GM23248 (cell line): ENCODE data around the gene EID2. TPM values are rescaled to one million over a fixed set of nuclear protein-coding genes. Genes with fewer than 3 reads are reported as not detected.

Experiments used
- DNase-seq: peaks from one replicate; pipeline ENCODE4 v3.0.0-alpha.2; 2015
- H2AFZ ChIP-seq: fragments of 200-600 bp; sonication (generic); 2 replicates; pipeline ENCODE4 v1.6.1; 2016; ENCODE audit warnings: antibody characterized with exemption
- H3F3A ChIP-seq: fragments of 200-600 bp; sonication (generic); 2 replicates; pipeline ENCODE4 v1.6.1; 2016; ENCODE audit warnings: mild to moderate bottlenecking, antibody characterized with exemption, mixed run types; ENCODE audit not compliant: insufficient read depth
- H3K27ac ChIP-seq: fragments of 200-600 bp; sonication (generic); 2 replicates; pipeline ENCODE4 v1.5.1; 2016; ENCODE audit warnings: mild to moderate bottlenecking
- H3K27me3 ChIP-seq: fragments of 200-600 bp; sonication (generic); replicated peaks from 2 replicates; pipeline ENCODE4 v1.6.1; 2016; ENCODE audit warnings: mild to moderate bottlenecking; ENCODE audit not compliant: insufficient read depth
- H3K36me3 ChIP-seq: fragments of 200-600 bp; sonication (generic); 2 replicates; pipeline ENCODE4 v1.6.1; 2016; ENCODE audit warnings: low read depth, mild to moderate bottlenecking
- H3K4me1 ChIP-seq: fragments of 200-600 bp; sonication (generic); 2 replicates; pipeline ENCODE4 v1.6.1; 2016; ENCODE audit warnings: mild to moderate bottlenecking; ENCODE audit not compliant: insufficient read depth
- H3K4me2 ChIP-seq: fragments of 200-600 bp; sonication (generic); one replicate; pipeline ENCODE4 v1.6.1; 2016; ENCODE audit warnings: mild to moderate bottlenecking; ENCODE audit not compliant: unreplicated experiment
- H3K4me3 ChIP-seq: fragments of 200-600 bp; sonication (generic); 2 replicates; pipeline ENCODE4 v1.5.1; 2016; ENCODE audit warnings: mild to moderate bottlenecking
- H3K79me2 ChIP-seq: fragments of 200-600 bp; sonication (generic); 2 replicates; pipeline ENCODE4 v1.6.1; 2016; ENCODE audit warnings: mild to moderate bottlenecking; ENCODE audit not compliant: insufficient read depth
- H3K9ac ChIP-seq: fragments of 200-600 bp; sonication (generic); 2 replicates; pipeline ENCODE4 v1.6.1; 2016; ENCODE audit warnings: mild to moderate bottlenecking
- H3K9me2 ChIP-seq: fragments of 200-600 bp; sonication (generic); 2 replicates; pipeline ENCODE4 v1.6.1; 2016; ENCODE audit warnings: mixed run types, mild to moderate bottlenecking, moderate library complexity; ENCODE audit not compliant: insufficient read depth
- H3K9me3 ChIP-seq: fragments of 200-600 bp; sonication (generic); one replicate; pipeline ENCODE4 v1.6.1; 2017; ENCODE audit warnings: low read depth
- H4K20me1 ChIP-seq: fragments of 200-600 bp; sonication (generic); 2 replicates; pipeline ENCODE4 v1.6.0; 2016; ENCODE audit not compliant: insufficient read depth
- EZH2 ChIP-seq: fragments of 200-600 bp; sonication (generic); IDR thresholded peaks from 2 replicates; pipeline ENCODE4 v1.6.1; 2018; ENCODE audit warnings: antibody characterized with exemption, mild to moderate bottlenecking; ENCODE audit not compliant: insufficient read depth, poor library complexity, severe bottlenecking
- EZH2phosphoT487 ChIP-seq: fragments of 200-600 bp; sonication (generic); IDR thresholded peaks from 2 replicates; pipeline ENCODE4 v1.6.1; 2018; ENCODE audit warnings: antibody characterized with exemption, moderate library complexity, mild to moderate bottlenecking, low read depth; ENCODE audit not compliant: insufficient read depth
- WGBS, 2 experiments: methylation state at CpG; one replicate each; pipeline ENCODE4 v1.1.6; 2015 to 2017; ENCODE audit warnings: low lambda C conversion rate in 2 of 2, low coverage in 1 of 2; ENCODE audit errors: missing lambda C conversion rate in 2 of 2; 5-methylcytosine and 5-hydroxymethylcytosine counted together
- in situ Hi-C: fragments of 300-500 bp; cut with MboI; formaldehyde crosslinking; loops from 2 replicates; pipeline ENCODE4 v1.15.0; 2020
- polyA plus RNA-seq: library from polyadenylated mRNA; unstranded; fragments of >200 nt; fragmentation: Nextera tagmentation; extraction: Ambion mirVana; gene quantifications from 2 replicates; pipeline ENCODE4 v1.2.1, GENCODE V29; 2016
- total RNA-seq: library from RNA; depleted of rRNA; stranded (reverse); fragments of >200 nt; shearing (Covaris generic); gene quantifications from 2 replicates; pipeline ENCODE4 v1.2.3, GENCODE V29; 2014

The EID2 gene
- total and polyA plus RNA-seq, 2 experiments from 2014 or later, result 14.3 to 14.9 TPM

DNA sequence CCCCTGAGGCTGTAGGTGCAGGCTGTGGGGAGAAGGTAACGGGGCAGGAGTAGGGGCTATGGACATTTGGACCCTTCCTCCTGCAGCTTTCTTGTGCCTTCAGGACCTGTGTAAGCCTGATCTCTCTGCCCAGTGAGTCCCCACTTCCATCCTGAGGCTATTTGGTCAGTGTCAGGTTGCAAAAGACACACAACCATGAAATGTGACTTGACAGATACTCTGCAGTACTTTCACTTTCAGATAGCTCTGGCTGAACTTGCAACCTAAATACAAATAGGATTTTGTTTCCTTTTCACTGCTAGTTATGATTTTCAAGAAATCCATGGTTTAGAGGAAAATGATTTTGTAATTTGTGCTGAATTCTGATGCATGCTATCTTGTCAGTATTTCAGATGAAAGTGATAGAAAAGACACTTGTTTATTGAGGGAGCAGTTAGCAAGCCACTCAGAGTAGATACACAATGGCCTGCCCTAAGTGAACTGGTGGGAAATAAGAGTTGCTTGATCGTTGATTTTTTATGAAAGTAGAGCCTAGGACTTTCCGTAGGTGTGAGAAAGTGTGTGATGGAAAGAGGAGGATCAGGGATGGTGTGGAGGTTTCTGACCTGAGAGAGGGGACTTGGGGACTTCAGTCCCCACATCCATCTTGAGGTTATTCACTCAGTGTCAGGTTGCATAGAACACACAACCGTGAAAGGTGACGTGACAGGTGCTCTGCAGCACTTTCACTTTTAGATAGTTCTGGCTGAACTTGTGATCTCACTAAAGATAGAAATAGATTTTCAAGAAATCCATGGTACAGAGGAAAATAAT is 18.1 kb upstream of the EID2 start:
- no peaks in the 10 kb centered on the region for H3K36me3 ChIP-seq
- DNase-seq, result no peak
- H4K20me1 ChIP-seq, result no peaks in the 10 kb centered on the region
- no peaks in the 10 kb centered on the region for H3K4me1 ChIP-seq
- TF ChIP-seq EZH2phosphoT487 (no peak), EZH2 (no peak)
- peaks cover 23% of the 10 kb centered on the region for H3K27me3 ChIP-seq
- H3K27ac ChIP-seq, result no peak overlapping the region
- H3K9ac ChIP-seq, result no peak overlapping the region
- no peak overlapping the region for H3K4me3 ChIP-seq
- no peaks in the 10 kb centered on the region for H3F3A ChIP-seq
- H3K79me2 ChIP-seq, result no peaks in the 10 kb centered on the region
- in situ Hi-C loops, result no loop called here
- no peak overlapping the region for H2AFZ ChIP-seq
- WGBS, 2 experiments, result 46 to 47% methylated on average over 5 of the region's 5 CpGs
- no peaks in the 10 kb centered on the region for H3K9me3 ChIP-seq
- H3K9me2 ChIP-seq, result no peaks in the 10 kb centered on the region
- no peak overlapping the region for H3K4me2 ChIP-seq

DNA sequence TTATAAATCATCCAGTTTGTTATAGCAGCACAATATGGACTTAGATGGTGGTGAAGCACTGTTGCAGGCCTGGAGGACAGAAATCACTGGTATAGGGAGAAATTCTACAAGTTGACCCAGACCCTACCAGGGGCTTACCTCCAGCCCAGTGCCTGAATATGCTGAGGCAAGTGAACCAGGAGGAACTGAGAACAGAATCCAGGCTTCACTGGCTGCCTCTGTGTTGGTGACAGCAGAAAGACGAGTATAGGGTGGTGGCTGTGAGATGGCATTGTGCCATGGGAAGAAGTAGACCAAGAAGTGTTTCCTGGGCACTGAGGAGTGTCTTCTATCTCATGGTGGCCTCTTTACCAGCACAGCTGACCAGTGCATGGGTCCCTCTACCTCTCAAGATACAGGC is 15.9 kb upstream of the EID2 start:
- no peak overlapping the region for H3K4me2 ChIP-seq
- TF ChIP-seq EZH2phosphoT487 (no peak), EZH2 (no peak)
- no peak overlapping the region for H2AFZ ChIP-seq
- no peaks in the 10 kb centered on the region for H3K79me2 ChIP-seq
- no peaks in the 10 kb centered on the region for H3K9me3 ChIP-seq
- H3F3A ChIP-seq, result no peaks in the 10 kb centered on the region
- in situ Hi-C loops, result no loop called here
- H3K27me3 ChIP-seq, result peaks cover 29% of the 10 kb centered on the region
- H3K27ac ChIP-seq, result no peak overlapping the region
- no peaks in the 10 kb centered on the region for H3K9me2 ChIP-seq
- no peaks in the 10 kb centered on the region for H4K20me1 ChIP-seq
- no peak for DNase-seq
- no peak overlapping the region for H3K4me3 ChIP-seq
- 0% methylated on average over 1 of the region's 1 CpG for WGBS, 2 experiments
- H3K36me3 ChIP-seq, result no peaks in the 10 kb centered on the region
- no peak overlapping the region for H3K9ac ChIP-seq
- no peaks in the 10 kb centered on the region for H3K4me1 ChIP-seq

DNA sequence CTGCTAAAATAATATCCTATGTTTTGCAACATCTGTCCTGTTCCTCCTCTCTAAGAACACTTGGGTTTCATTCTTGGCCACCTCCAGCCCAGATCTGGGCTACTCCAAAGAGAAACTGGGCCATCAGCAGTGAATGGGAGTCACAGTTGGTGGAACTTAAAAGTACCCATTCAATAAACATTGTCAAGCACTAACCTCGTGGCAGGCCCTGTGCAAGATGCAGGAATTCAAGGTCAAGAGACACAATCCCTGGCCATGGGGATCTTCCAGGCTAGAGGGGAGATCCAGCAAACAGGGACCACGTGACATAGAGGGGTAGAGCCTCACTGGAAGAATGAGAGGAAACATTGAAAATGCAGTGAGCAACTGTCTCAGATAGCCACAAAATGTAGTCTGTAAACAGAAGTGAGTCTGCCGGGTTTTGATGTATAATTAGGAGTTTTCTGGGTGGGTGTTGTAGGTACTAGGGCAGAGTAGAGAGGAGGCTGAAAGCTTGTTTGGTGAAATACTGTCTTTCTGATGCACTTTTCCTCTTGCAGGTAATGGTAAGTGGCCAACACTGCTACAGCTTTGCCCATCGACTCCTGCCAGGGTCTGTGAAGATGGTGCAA is 14.8 kb upstream of the EID2 start:
- no peak overlapping the region for H2AFZ ChIP-seq
- H3K9me2 ChIP-seq, result no peaks in the 10 kb centered on the region
- H3K27me3 ChIP-seq, result peaks cover 21% of the 10 kb centered on the region
- H3K27ac ChIP-seq, result no peak overlapping the region
- H4K20me1 ChIP-seq, result no peaks in the 10 kb centered on the region
- H3K9ac ChIP-seq, result no peak overlapping the region
- H3K4me1 ChIP-seq, result no peaks in the 10 kb centered on the region
- H3K79me2 ChIP-seq, result no peaks in the 10 kb centered on the region
- no peak overlapping the region for H3K4me3 ChIP-seq
- H3K36me3 ChIP-seq, result no peaks in the 10 kb centered on the region
- in situ Hi-C loops, result no loop called here
- no peak for DNase-seq
- no peaks in the 10 kb centered on the region for H3K9me3 ChIP-seq
- no peak overlapping the region for H3K4me2 ChIP-seq
- 11 to 16% methylated on average over 4 of the region's 4 CpGs for WGBS, 2 experiments
- H3F3A ChIP-seq, result no peaks in the 10 kb centered on the region
- TF ChIP-seq EZH2, result no peak
- no peak for TF ChIP-seq EZH2phosphoT487

DNA sequence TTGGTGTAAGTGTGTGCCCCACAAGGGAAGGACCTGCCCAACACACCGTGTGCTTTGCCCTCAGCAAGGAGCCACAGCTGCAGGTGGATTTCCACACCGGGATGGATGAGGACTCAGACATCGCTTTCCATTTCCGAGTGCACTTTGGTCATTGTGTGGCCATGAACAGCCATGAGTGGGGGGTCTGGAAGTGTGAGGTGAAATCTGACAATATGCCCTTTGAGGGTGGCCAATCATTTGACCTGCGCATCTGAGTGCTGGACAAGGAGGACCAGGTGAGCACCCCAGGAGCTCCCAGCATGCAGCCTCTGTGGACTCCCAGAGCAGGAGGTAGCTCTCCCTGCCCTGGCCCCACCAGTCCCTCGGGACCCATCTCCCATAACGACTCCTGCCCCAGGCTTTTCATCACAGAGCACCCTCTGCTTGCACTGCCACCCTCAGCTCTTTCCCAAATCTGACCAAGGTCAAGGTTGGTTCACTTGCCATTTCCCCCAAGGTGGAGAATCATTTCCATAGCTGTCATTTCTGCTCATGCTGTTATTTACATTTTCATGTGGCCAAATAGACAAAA is 13.2 kb upstream of the EID2 start:
- Histone ChIP-seq H4K20me1 (no peaks in the 10 kb centered on the region), H3K4me2 (no peak overlapping the region), H3K9ac (no peak overlapping the region), H3K4me3 (no peak overlapping the region), H3K79me2 (no peaks in the 10 kb centered on the region), H3K36me3 (no peaks in the 10 kb centered on the region), H3F3A (no peaks in the 10 kb centered on the region), H3K27ac (no peak overlapping the region), H3K9me2 (no peaks in the 10 kb centered on the region), H3K9me3 (no peaks in the 10 kb centered on the region), H2AFZ (no peak overlapping the region), H3K27me3 (peaks cover 21% of the 10 kb centered on the region), H3K4me1 (no peaks in the 10 kb centered on the region)
- no peak for DNase-seq
- TF ChIP-seq EZH2phosphoT487, result no peak
- no peak for TF ChIP-seq EZH2
- in situ Hi-C loops, result no loop called here
- 28 to 34% methylated on average over 7 of the region's 7 CpGs for WGBS, 2 experiments
